ENCODE measurements around the gene ST8SIA3. TPM values are rescaled to one million over a fixed set of nuclear protein-coding genes. Genes with fewer than 3 reads are reported as not detected.
"Not testable (repeated sequence)": the region's sequence is repeated elsewhere in the genome, so short reads cannot be mapped to it uniquely, and the experiment has no call there.

Gene ST8SIA3
- total RNA-seq, 1 donor from 2014 or later, result 3.1 TPM

DNA sequence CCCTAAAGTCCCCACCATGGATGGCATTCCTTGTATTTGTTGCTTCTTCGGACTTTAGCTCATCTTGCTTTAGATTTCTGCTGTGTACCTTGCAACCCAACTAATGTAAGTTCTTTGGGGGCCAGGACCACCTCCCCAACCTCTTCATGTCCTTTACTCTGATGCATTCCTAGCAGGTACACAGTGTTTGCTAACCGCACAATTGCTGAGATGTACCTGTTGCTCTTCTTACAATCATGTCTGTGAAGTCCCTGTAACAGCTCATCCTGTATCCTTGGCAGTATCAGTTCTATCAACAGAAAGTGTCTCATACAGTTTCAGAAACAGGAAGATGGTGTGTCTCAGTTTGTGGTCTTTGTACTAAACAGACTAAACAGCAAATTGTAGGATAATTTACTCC lies 24.1 kb downstream of the ST8SIA3 start:
- Mint-ChIP-seq H3K4me1 (no peaks in the 10 kb centered on the region), H3K4me3 (no peak overlapping the region), H3K27ac (ENCODE audit: unreplicated experiment) (no peak overlapping the region), H3K9me3 (peaks cover 3% of the 10 kb centered on the region), H3K27me3 (ENCODE audit: low read depth) (peaks cover 37% of the 10 kb centered on the region), H3K36me3 (ENCODE audit: low read depth) (no peaks in the 10 kb centered on the region)
- DNase-seq (ENCODE audit: low read depth, low spot score), result no peak
- TF ChIP-seq, protein P1, sequence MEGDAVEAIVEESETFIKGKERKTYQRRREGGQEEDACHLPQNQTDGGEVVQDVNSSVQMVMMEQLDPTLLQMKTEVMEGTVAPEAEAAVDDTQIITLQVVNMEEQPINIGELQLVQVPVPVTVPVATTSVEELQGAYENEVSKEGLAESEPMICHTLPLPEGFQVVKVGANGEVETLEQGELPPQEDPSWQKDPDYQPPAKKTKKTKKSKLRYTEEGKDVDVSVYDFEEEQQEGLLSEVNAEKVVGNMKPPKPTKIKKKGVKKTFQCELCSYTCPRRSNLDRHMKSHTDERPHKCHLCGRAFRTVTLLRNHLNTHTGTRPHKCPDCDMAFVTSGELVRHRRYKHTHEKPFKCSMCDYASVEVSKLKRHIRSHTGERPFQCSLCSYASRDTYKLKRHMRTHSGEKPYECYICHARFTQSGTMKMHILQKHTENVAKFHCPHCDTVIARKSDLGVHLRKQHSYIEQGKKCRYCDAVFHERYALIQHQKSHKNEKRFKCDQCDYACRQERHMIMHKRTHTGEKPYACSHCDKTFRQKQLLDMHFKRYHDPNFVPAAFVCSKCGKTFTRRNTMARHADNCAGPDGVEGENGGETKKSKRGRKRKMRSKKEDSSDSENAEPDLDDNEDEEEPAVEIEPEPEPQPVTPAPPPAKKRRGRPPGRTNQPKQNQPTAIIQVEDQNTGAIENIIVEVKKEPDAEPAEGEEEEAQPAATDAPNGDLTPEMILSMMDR (conservative IDR thresholded peaks at IDR 0.05), result no peak

DNA sequence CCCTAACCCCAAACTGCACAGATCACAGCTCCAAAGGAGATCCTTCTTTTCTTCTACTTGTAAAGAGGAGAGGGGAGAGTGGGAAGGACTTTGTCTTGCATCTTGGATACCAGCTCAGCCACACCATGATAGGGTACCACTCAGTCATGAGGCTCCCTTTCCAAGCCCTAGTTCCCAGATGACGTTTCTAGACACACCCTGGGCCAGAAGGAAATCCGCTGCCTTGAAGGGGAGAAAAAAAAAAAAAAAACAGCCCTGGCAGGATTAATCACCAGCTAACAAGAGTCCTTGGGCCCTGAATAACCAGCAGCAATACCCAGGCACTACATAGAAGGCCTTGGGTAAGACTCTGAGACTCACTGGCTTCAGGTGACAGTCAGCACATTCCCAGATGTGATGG lies 36.9 kb downstream of the ST8SIA3 start:
- TF ChIP-seq, protein P1 (conservative IDR thresholded peaks at IDR 0.05), result no peak
- no peak overlapping the region for H3K4me3 Mint-ChIP-seq
- peaks cover 3% of the 10 kb centered on the region for H3K9me3 Mint-ChIP-seq
- no peaks in the 10 kb centered on the region for H3K36me3 Mint-ChIP-seq (ENCODE audit: low read depth)
- H3K27ac Mint-ChIP-seq (ENCODE audit: unreplicated experiment), result no peak overlapping the region
- peaks cover 8% of the 10 kb centered on the region for H3K4me1 Mint-ChIP-seq
- H3K27me3 Mint-ChIP-seq (ENCODE audit: low read depth), result peaks cover 18% of the 10 kb centered on the region
- DNase-seq (ENCODE audit: low read depth, low spot score), result no peak

DNA sequence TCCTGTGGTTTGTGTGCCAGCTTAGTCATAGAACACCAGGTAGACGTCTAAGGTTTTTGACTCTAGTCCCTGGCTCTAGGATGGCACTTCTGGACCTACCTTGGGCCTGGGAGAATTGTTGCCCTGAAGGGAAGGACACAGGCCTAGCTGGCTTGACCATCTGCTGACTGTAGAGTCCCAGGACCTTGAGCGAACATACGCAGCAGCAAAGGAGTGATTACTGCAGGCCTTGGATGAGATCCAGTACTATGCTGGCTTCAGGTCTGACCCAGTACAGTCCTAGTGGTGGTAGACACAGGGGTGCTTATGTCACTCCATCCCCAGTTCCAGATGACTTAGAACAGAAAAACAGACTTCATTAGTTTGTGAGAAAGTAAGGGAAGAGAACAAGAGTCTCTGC lies 37.7 kb downstream of the ST8SIA3 start:
- DNase-seq (ENCODE audit: low read depth, low spot score), result no peak
- Mint-ChIP-seq H3K4me1 (peaks cover 8% of the 10 kb centered on the region), H3K27me3 (ENCODE audit: low read depth) (peaks cover 21% of the 10 kb centered on the region), H3K27ac (ENCODE audit: unreplicated experiment) (no peak overlapping the region), H3K4me3 (no peak overlapping the region), H3K36me3 (ENCODE audit: low read depth) (no peaks in the 10 kb centered on the region), H3K9me3 (peaks cover 3% of the 10 kb centered on the region)
- TF ChIP-seq, protein P1 (conservative IDR thresholded peaks at IDR 0.05), result no peak

DNA sequence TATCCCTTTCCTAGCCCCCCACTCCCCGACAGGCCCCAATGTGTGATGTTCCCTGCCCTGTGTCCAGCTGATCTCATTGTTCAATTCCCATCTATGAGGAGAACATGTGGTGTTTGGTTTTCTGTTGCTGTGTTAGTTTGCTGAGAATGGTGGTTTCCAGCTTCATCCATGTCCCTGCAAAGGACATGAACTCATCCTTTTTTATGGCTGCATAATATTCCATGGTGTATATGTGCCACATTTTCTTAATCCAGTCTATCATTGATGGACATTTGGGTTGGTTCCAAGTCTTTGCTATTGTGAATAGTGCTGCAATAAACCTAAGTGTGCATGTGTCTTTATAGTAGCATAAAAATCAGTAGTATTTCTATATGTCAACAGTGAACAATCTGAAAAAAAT lies 42.4 kb downstream of the ST8SIA3 start:
- H3K4me1 Mint-ChIP-seq; H3K36me3 Mint-ChIP-seq (ENCODE audit: low read depth); DNase-seq (ENCODE audit: low read depth, low spot score); H3K27ac Mint-ChIP-seq (ENCODE audit: unreplicated experiment); H3K4me3 Mint-ChIP-seq: not testable (repeated sequence)
- Mint-ChIP-seq H3K27me3 (ENCODE audit: low read depth) (peaks cover 48% of the 10 kb centered on the region), H3K9me3 (peaks cover 13% of the 10 kb centered on the region)

DNA sequence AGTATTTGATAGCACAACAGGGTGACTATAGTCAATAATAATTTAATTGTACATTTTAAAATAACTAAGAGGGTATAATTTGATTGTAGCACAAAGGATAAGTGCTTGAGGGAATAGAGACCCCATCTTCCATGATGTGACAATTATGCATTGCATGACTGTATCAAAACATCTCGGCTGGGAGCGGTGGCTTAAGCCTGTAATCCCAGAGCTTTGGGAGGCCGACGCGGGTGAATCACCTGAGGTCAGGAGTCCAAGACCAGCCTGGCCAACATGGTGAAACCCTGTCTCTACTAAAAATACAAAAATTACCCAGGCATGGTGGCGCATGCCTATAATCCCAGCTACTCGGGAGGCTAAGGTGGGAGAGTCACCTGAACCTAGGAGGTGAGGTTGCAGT lies 44.5 kb downstream of the ST8SIA3 start:
- not testable (repeated sequence) for H3K4me3 Mint-ChIP-seq; H3K36me3 Mint-ChIP-seq (ENCODE audit: low read depth)
- H3K9me3 Mint-ChIP-seq, result peaks cover 13% of the 10 kb centered on the region

DNA sequence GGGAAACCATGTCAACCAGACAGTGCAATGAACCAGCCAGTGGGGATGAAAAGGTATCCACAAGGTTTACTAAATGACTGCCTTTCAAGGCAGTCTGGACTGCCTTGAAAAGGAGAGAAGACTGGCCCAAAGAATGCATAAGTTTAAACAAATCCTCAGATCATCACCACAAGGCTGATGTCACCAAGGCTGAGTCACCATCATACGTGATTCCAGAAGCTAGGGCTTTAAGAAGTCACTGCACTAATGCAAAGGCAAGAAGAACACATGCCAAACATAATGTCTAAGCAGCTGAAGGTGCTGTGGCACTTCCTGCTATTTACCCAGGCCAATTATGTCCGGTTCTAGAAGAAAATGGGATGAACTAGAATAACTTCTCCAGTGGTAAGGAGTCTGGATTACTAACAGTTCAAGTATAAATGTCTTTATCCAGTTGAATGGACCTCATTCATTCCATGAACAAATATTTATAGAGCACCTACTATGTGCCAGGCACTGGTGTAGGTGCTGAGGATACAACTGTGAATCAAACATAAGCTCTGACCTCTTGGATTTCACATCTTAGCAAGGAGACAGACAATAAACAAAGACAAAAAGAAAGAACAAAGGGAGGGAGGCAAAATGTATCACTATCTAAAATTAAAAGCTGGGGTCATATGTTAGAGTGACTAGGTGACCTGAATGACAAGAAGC lies 45.2 kb downstream of the ST8SIA3 start:
- peaks cover 13% of the 10 kb centered on the region for H3K9me3 Mint-ChIP-seq
- H3K4me1 Mint-ChIP-seq, result no peaks in the 10 kb centered on the region
- TF ChIP-seq, protein P1 (conservative IDR thresholded peaks at IDR 0.05), result no peak
- H3K36me3 Mint-ChIP-seq (ENCODE audit: low read depth), result no peaks in the 10 kb centered on the region
- peaks cover 57% of the 10 kb centered on the region for H3K27me3 Mint-ChIP-seq (ENCODE audit: low read depth)
- H3K4me3 Mint-ChIP-seq, result no peak overlapping the region
- H3K27ac Mint-ChIP-seq (ENCODE audit: unreplicated experiment), result no peak overlapping the region
- no peak for DNase-seq (ENCODE audit: low read depth, low spot score)

More for the DNA sequence above, 44.5 kb downstream of the ST8SIA3 start:
- DNase-seq (ENCODE audit: low read depth, low spot score); H3K27ac Mint-ChIP-seq (ENCODE audit: unreplicated experiment); H3K4me1 Mint-ChIP-seq: not testable (repeated sequence)
- peaks cover 59% of the 10 kb centered on the region for H3K27me3 Mint-ChIP-seq (ENCODE audit: low read depth)
